Measurements from ENCODE around the gene GAS7.
"Not testable (repeated sequence)": the region's sequence is repeated elsewhere in the genome, so short reads cannot be mapped to it uniquely, and the experiment has no call there.

GAS7 gene

DNA sequence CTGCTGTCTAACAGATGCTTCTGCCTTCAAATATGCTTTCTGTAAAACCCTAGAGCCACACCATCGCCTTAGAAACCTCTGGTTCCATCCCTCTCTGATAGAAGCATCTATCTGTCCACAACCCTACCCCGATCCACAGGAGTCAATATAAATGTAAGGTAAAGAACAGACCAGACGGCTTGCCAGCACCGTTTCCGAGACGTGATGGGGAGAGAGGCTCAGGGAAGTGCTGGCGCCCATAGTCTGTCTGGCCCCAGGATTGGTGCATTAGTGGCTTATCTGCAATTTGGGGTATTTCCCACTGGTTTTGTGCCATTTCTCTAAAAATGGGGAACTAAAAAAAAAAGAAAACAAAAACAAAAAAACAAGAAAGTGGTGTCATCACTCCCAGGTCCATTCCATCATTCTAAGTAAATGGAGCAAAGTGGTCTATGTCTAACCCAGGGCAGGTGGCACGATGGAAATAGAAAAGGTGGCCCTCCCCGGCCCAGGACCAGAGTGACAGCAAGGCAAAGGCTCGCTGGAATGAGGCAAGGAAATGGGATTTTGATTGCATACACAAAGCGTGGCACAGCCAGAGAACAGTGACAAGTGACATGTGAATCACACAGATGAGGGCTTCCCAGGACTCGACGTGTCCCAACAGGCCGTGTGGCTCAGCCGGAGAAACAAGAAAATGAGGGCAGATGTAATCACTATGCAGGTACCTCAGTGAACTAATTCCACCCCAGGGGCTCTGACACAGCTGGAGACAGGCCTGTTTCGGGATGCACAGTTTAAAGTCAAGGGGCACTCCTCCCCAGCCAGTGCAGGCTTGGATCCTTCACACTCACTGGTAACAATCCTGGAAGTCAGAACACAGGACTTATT is 125.6 kb downstream of the GAS7 start:
- no peak for DNase-seq (ENCODE audit: low spot score)

DNA sequence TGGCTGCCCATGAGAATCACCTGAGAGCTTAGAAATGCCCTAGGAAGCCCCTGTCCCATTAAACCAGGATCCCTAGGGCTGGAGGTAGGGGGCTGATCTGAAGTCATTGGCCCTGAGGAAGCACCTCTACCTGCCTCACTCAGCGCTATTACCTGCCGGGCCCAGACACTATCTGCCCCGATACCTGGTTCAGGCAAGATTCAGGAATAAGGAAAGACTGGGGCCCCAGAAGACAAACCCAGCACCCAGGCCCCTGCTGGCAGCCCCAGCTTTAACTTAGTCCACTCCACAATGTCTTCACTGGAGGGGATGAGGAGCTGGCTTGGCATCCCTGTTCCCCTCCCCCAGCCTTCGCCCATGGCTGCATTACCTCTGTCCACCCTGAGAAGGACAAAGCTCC is 126.3 kb downstream of the GAS7 start:
- DNase-seq (ENCODE audit: low spot score) = no peak

DNA sequence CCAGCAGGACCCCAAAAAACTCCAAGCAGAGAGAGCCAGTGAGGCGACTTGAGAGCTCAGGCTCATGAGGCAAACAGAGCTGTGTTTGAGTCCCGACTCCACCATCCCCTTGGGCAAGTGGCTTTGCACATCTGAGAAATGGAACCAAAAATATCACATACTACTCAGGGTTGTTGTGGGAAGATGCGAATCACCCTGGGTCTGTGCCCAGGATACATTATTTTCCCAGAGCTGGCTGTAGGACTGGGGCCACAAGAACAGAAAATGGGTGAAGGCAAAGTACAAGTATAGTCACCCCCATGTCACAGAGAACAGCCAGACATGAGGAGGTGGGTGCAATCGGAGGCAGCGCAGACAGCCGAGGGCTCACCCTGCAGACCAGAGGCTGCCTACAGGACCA is 127.3 kb downstream of the GAS7 start:
- no peak for DNase-seq (ENCODE audit: low spot score)

DNA sequence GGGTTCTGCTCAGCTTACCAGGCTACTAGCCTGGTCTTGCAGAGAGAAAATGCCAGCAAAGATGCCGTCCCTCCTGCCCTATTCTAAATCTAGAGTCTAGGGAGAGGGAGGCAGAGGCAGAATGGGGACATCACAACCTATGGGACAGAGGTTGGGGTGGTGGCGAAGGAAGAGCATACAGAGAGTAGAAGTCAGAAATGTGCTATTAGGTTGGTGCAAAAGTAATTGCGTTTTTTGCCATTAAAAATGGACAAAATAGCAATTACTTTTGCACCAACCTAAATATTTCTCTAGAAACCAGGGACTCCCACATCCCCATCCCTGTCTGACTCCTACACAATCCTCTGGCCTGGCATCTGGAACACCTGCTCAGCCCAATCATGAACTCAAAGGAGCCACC is 127.7 kb downstream of the GAS7 start:
- no peak for DNase-seq (ENCODE audit: low spot score)

DNA sequence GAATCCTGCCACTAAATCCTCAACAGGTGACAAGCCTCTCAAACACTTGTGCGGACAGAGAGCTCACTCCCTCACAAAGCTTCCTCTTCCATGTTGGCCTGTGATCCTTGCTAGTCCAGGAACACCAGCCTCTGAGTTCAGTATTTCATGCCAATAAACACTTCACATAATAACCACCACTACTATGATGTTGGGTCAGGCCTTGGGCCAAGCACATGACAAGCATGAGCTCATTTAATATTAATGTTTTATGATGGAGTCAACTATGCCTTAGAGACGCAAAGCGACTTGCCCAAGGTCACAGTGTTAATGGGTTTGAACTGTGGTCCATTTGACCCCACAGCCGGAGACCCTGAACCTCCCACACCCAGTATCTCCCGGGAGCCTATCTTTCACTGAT is 129.1 kb downstream of the GAS7 start:
- no peak for DNase-seq (ENCODE audit: low spot score)

DNA sequence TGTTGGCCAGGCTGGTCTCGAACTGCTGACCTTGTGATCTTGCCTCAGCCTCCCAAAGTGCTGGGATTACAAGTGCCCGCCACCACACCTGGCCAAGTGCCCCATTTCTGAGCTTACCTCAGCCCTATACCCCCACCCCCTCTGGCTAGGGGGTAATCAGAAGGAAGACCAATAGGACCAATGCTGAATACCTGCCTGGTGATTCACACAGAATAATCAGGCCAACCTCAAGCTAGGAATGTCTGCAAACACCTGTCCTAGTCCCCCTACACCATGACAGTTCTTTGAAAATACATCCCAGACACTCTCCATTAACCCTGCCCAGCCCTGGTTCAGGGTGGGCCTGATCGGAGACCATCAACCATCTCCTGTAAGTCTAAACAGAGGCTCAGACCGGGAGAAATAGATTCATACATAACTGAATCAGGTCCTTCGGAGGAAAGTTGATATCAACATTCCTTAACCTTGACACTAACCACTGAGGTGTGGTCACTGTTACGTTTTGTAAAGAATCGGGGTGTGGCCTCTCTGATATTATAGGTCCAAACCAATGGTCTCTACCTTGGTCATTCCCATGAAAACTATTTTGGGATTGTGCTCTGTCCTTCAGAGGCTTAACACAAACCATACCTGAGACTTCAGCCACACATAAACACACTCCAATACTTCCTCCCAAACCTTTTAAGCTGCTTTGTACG is 130.8 kb downstream of the GAS7 start:
- peak; percentile 68 for DNase-seq (ENCODE audit: low spot score)

DNA sequence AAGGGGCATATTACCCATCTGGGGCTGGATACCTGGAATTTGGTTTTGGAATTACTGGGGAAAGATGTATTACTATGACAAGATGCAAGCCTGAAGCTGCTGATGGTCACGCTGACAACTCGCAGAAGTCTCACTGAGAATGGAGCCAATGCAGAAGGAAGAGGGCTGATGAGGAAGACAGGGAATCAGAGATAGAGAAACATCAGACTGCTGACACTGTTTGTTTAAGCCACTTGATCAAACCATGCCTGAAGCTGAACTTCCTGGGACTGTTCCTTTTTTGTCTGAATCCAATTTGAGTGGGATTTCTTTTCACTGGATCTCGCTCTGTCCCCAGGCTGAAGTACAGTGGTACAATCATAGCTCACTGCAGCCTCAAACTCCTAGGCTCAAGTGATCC is 133.9 kb downstream of the GAS7 start:
- no peak for DNase-seq (ENCODE audit: low spot score)

DNA sequence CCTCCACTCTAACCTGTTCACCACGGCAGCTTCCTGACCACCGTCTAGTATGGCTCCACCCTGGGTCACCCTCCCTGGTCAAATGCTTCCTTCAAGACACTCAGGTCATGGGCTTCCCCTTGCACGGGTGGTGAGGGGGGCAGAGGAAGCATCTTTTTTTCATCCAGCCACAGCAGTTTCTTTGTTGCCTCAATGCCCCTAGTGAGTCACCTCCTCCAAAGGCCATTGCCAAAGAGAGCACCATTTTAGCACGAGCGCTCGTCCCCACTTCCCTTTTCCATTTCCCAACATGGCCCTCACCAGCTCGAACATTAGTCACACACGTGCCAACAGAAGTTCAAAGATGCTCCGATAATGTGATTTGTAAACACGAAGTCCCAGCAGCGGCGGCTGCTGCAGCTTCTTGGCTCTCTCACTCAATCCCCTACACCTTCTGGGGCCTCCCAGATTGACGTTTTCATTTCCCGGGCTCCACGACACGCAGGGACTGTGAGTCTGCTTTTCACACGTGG is 134.6 kb downstream of the GAS7 start:
- DNase-seq (ENCODE audit: low spot score) = no peak

DNA sequence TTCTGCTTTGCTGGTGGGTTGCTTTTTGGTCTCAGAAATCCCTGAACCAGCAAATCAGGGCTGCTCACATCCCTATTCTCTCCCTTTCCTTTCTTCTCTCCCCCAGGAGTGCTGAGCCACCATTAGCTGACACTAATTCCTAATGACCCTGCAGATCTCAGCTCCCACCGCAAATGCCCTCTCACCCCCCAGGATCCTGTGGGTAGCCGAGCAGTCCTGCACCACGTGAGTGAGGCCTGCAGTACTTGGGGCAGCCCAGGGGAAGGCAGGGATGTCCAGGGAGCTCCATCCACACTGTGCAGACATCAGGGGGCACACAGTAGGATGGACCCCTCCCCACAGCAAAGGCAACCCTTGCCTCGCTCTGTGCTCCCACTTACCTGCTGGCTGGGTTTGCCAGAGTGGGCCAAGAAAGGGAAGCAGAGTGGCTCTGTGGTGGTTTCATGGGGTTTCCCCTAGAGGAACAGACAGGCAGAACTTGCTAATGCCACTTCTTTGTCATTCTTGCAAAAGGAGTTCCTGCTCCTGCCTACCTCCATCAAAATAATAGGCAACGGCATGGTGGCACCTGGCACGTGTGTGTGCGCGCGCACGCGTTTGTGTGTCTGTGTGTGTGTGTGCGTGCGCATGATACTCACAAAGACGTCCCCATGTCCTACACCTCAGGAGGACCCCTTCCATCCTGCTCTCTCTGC is 135.6 kb downstream of the GAS7 start:
- no peak for DNase-seq (ENCODE audit: low spot score)

DNA sequence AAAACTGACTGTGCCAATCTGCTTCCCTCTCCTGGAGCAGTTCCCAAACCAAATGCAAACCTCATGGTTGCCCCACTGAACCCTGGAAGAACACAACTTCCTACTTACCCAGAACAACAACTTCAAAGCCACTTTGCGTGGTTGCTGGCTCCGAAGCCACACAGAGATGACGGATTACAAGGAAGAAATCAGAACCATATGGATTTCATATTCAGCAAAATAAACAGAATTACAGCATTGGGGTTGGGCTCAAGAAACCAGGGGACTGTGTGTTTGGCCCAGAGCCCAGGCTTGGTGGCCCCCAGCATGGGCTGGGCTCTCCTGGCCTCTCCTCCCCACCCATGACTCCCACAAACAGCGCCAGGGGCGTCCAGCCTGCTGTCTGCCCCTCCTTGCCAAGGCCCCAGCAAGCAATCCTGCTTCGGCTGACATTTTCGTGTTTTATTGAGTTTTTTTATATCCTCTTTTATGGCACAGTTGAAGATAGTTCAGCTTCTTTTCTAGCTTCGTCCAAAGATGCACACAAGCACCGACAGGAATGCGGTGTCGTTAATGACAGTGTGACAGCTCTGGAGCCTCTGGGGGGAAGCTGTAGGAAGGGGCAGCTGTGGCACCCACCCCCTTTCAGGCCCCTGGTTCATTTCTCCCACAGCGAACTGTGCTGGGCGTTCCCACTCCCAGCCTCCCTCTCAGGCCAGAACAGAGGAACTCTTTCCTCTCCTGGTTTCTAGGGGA is 137.1 kb downstream of the GAS7 start:
- no peak for DNase-seq (ENCODE audit: low spot score)

DNA sequence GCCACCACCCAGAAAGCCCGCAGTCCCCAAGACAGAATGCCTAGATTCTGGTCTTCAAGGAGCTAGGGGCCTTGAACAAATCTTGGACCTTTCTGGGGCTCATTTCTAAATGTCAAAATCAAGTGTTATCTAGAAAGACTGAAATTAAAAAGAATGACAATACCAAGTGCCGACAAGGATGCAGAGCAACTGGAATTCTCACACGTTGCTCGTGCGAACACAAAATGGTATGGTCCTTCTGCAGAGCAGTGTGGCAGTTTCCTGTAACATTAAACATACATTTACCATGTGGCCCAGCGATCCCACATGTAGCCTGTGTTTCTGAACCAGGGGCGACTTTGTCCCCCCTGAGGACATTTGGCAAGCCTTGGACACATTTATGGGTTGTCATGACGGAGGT is 137.9 kb downstream of the GAS7 start:
- no peak for DNase-seq (ENCODE audit: low spot score)

DNA sequence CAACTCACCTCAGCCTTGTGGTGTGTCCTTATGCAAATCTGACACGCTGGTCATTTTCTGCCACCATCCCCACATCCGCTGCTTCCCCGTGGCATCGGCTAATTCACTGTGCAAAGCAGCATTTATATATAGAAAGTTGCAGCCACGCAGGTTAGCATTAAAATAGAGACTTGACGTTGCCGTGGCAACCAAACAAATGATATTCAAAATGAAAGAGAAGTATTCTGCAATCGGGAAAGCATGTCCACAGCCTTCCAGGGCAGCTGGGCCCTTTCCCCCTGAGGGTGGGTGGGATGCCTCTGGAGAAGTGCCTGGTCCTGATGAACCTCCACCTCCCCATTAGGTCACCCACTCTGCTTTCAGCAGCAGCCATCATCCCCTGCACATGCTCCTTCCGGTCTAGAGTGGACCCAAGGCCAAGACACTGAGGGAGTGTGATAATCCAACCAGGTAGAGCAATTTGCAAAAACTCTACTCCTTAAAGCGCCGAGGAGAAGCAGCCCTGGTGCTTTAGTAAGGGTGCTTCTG is 138.7 kb downstream of the GAS7 start:
- no peak for DNase-seq (ENCODE audit: low spot score)

DNA sequence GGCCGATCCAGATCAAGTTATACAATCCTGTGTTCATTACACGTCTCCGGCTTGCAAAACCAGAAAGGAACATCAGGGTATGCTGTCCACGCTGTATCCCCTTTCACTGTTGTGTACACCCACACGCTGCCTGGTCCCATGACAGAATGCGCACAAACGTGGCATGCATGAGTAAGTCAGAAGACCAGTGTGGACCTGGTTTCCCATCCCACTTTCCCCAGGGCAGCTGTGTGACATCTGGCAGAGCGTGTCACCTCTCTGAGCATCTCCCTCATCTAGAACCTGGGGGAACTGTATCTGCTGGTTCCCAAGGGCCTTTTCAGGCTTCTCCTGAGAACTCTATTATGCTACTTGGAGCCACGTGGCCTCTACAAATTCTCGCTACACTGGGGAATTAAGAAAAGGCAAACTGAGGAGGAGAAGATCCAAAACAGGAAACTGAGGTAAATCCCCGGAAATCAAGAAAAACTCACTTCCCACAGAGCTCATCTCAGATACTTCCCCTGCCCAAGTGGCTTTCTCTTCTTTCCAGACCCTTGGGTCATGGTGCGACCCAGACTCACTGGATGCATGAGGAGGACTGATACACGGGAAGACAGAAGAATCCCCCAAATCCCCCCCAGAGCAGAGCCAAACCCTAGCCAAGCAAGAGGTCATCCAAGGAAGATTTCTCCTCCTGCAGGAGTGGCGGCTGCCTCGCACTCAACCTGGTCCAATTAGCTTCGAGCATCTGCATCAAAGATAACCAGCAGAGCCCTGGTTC is 139.3 kb downstream of the GAS7 start:
- DNase-seq (ENCODE audit: low spot score) = no peak

DNA sequence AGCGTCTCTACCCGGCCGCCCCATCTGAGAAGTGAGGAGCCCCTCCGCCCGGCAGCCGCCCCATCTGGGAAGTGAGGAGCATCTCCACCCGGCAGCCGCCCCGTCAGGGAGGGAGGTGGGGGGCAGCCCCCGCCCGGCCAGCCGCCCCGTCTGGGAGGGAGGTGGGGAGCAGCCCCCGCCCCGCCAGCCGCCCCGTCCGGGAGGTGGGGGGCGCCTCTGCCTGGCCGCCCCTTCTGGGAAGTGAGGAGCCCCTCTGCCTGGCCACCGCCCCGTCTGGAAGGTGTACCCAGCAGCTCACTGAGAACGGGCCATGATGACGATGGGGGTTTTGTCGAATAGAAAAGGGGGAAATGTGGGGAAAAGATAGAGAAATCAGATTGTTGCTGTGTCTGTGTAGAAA is 140.9 kb downstream of the GAS7 start:
- not testable (repeated sequence) for DNase-seq (ENCODE audit: low spot score)

DNA sequence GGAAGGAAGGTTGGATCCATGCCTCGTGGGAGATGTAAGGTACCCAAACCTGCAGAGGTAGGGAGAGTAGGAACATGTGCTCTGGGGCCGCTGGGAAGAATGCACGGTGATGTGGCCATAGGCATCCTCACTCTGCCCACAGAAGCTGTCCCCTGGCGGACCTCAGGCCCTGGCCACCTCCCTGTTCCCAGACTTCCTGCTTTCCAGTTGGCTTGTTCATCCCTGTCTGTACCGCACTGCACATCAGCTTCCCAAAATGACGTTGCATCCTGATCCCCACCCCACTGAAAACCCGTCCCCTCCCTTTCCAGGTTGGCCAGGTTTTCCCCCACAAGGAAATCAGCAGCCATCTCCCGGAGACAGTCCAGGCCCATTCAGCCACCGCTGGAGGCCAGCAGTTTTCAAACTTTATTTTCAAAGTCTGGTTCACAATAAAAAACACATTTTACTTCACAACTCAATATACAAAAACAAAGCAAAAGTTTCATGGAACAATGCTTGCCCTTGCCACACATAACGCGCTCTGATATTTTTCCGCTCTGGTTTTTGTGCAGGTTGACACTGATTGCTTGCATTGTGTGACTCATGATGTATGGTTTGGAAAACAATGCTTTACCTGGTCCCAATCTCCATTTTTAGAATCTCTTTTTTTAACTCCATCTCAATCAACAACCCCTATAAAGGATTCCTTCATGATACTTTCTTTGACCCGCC is 143.0 kb downstream of the GAS7 start:
- DNase-seq (ENCODE audit: low spot score) = no peak

DNA sequence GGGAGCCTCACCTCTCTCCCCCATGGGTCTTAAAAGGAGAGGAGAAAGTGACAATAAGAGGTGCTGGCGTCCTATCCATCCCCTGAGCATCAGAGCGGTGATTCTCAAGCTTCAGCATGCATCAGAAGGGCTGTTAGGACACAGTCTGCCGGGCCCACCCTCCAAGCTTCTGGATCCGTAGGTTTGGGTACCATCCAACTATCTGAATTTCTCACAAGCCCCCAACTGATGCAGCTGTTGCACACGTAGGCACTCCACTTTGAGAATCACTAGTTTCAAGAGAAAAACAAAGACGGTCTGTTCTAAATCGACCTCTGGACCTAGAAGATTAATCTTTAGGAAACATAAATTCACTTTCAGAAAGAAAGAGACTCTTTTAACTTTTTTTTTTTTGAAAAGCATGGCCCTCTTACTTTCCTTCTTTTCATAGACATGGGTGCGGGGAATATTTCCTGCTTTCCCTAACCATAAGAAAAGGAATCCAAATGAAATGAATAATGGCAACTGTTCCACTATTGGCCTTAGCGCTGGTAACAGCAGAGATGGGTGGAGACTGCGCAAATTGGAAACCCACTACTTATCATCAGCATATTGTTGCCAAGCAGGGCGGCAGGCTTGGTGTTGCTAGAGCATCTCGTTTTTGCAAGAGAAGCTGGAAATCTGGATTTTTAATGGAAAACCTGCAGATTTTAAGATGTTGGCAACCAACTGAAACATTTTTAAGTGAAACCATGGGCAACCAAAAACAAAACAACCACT is 144.4 kb downstream of the GAS7 start:
- DNase-seq (ENCODE audit: low spot score) = no peak

DNA sequence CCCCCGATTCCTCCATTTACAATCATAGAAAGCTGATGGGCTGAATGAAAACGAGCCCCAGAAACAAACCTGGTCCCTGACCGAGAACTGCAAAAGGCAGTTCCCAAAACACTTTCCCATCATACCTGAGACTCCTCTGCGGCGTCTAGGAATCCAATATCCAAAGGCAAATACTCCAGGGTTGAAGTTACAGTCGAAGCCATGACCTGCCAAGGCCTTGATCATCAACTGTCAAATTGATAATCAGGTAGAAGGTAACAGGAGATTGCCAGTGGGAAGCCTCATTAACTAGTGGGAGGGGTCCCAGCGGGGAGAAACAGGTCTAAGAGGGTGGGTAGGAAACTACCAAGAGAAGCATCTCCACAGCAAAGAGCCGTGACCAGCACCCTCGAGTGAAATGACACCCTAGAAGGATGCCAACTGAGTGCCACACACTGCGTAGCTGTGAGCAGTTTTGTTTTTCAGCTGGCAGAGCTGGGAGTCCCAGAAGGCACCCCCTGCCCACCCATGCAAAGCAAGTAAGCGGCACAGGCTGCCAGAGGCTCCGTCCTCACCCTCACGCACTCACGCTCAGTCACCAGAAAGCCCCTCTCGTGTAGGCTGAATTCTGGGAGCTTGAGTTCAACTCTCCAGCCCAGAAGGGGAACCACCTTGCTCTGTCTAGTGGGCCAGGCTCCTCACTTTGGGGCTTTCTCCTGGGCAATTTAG is 146.1 kb downstream of the GAS7 start:
- DNase-seq (ENCODE audit: low spot score) = no peak

DNA sequence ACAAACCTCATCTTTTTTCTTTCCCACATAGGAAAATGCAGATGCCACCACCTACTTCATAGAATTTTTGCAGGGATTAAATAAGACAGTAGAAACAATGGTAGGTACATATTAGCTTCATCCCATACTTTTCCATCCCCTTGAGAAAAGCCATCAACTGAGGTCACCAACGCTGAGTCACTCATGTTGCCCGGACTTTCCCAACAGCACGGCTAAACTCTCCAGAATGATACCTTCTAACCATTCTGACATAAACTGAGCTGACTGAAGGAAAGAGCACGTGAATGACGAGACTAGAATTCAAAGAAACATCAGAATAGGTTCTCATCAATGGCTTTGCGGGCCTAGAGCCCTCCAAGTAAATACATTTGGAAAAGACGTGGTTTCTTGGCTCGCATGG is 147.3 kb downstream of the GAS7 start:
- no peak for DNase-seq (ENCODE audit: low spot score)

DNA sequence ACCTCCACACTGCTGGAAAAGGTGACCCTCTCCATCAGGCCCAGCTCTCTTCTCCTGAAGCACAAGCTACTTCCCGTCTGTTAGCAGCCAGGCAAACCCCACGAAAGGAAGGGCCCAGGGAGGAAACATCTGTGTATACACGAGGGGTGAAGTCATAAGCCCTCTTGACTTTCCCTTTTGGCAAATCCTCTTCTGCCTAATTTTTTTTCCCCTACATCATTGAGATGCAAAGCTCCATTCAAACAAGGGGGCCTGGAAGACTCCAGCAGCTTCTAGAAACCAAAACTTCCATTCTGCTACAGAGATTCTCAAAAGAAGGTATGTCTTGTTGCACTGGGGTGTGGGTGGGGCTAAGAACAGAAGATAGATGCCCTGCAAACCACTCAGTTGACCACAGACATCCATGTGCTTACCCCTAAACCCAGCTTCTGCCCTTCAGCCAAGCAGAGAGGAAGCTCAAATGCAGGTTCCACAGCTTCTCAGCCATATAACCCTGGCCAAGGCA is 147.8 kb downstream of the GAS7 start:
- DNase-seq (ENCODE audit: low spot score) = no peak
